SK-N-SH (cell line): ENCODE measurements around the gene ERCC5. TPM values are rescaled to one million over a fixed set of nuclear protein-coding genes. Genes with fewer than 3 reads are reported as not detected.

Source experiments
- CTCF ChIA-PET: fragments of 300-600, 350-600 bp; formaldehyde crosslinking; extraction: SDS; loops from one replicate; lab custom pipeline; 2021; lab: Yijun Ruan, JAX
- POLR2A ChIA-PET: fragments of 350-600 bp; sonication (Branson Sonifier 250); formaldehyde crosslinking; extraction: SDS; loops from one replicate; lab custom pipeline; 2020; ENCODE audit warnings: antibody characterized with exemption, inconsistent platforms; lab: Yijun Ruan, JAX
- DNase-seq: peaks from one replicate; pipeline ENCODE4 v3.0.0; 2012
- H2AFZ ChIP-seq: fragments of 200-600 bp; sonication (generic); 2 replicates; pipeline ENCODE4 v1.8.1; 2016; ENCODE audit warnings: antibody characterized with exemption, mild to moderate bottlenecking, low read depth
- H3F3A ChIP-seq: fragments of 200-600 bp; sonication (generic); replicated peaks from 2 replicates; pipeline ENCODE3; 2016; ENCODE audit warnings: antibody characterized with exemption, mild to moderate bottlenecking; ENCODE audit not compliant: insufficient read depth
- H3K27ac ChIP-seq, 2 experiments: fragments of 200-500 bp in 1 of 2; fragments of 200-600 bp in 1 of 2; sonication (Bioruptor generic) in 1 of 2; sonication (generic), shearing (Covaris generic) in 1 of 2; 2 replicates each; pipeline versions ENCODE4 v1.5.1 to v1.6.1; 2014 to 2016; ENCODE audit warnings: low read depth in 2 of 2, inconsistent platforms in 1 of 2, low read length in 1 of 2, mild to moderate bottlenecking in 1 of 2, mixed read lengths in 1 of 2
- H3K27me3 ChIP-seq: fragments of 200-600 bp; sonication (generic), shearing (Covaris generic); 2 replicates; pipeline ENCODE4 v1.6.1; 2016; ENCODE audit warnings: mixed run types; ENCODE audit not compliant: insufficient read depth
- H3K36me3 ChIP-seq, 2 experiments: fragments of 200-500 bp in 1 of 2; fragments of 200-600 bp in 1 of 2; sonication (Bioruptor generic) in 1 of 2; sonication (generic) in 1 of 2; replicated peaks in 1 of 2; 2 replicates each; pipeline versions ENCODE3 to v1.5.1; 2014 to 2016; ENCODE audit warnings: low read length in 1 of 2, mild to moderate bottlenecking in 1 of 2; ENCODE audit not compliant: insufficient read depth in 2 of 2, control insufficient read depth in 1 of 2
- H3K4me1 ChIP-seq, 2 experiments: fragments of 200-500 bp in 1 of 2; fragments of 200-600 bp in 1 of 2; sonication (Bioruptor generic) in 1 of 2; sonication (generic), shearing (Covaris generic) in 1 of 2; 2 replicates each; pipeline versions ENCODE4 v1.5.1 to v1.6.1; 2014 to 2016; ENCODE audit warnings: low read depth in 1 of 2, low read length in 1 of 2, mixed run types in 1 of 2; ENCODE audit not compliant: insufficient read depth in 2 of 2, control insufficient read depth in 1 of 2
- H3K4me2 ChIP-seq: fragments of 200-600 bp; sonication (generic), shearing (Covaris generic); 2 replicates; pipeline ENCODE4 v1.6.1; 2017; ENCODE audit warnings: mixed run types
- H3K4me3 ChIP-seq, 2 experiments: fragments of 200-500 bp in 1 of 2; fragments of 200-600 bp in 1 of 2; sonication (Bioruptor generic) in 1 of 2; sonication (generic), shearing (Covaris generic) in 1 of 2; 2 replicates each; pipeline versions ENCODE4 v1.5.1 to v1.8.1; 2014 to 2016; ENCODE audit warnings: low read depth in 2 of 2, inconsistent platforms in 1 of 2, low read length in 1 of 2, mild to moderate bottlenecking in 1 of 2, mixed read lengths in 1 of 2, moderate library complexity in 1 of 2
- H3K79me2 ChIP-seq: fragments of 200-600 bp; sonication (generic); 2 replicates; pipeline ENCODE4 v1.8.1; 2017; ENCODE audit warnings: mild to moderate bottlenecking; ENCODE audit not compliant: insufficient read depth
- H3K9ac ChIP-seq: fragments of 200-600 bp; sonication (generic); 2 replicates; pipeline ENCODE4 v1.6.1; 2017; ENCODE audit warnings: mixed run types
- H3K9me2 ChIP-seq: fragments of 200-600 bp; sonication (generic); 2 replicates; pipeline ENCODE4 v1.6.1; 2017; ENCODE audit warnings: mixed run types
- H3K9me3 ChIP-seq: fragments of 200-600 bp; sonication (generic); 2 replicates; pipeline ENCODE4 v1.6.1; 2017; ENCODE audit warnings: mixed run types, mild to moderate bottlenecking, moderate library complexity
- H4K20me1 ChIP-seq: fragments of 200-600 bp; sonication (generic); 2 replicates; pipeline ENCODE4 v1.6.1; 2017; ENCODE audit warnings: mild to moderate bottlenecking, mixed run types; ENCODE audit not compliant: insufficient read depth
- CHD2 ChIP-seq: fragments of 150-350 bp; IDR thresholded peaks from 2 replicates; pipeline ENCODE4 v1.6.1; 2018; ENCODE audit warnings: low read length; ENCODE audit not compliant: partially characterized antibody
- EP300 ChIP-seq, 2 experiments: IDR thresholded peaks; 2 replicates each; pipeline versions ENCODE4 v1.4.0 to v1.6.1; 2012; ENCODE audit warnings: borderline replicate concordance in 1 of 2, low read depth in 1 of 2, low read length in 1 of 2
- EZH2phosphoT487 ChIP-seq: fragments of 200-600 bp; sonication (generic); IDR thresholded peaks from 2 replicates; pipeline ENCODE4 v1.6.1; 2017; ENCODE audit warnings: low read depth, mixed run types, mild to moderate bottlenecking, antibody characterized with exemption, moderate library complexity, borderline replicate concordance
- FOSL2 ChIP-seq: IDR thresholded peaks from 2 replicates; pipeline ENCODE4 v1.4.0; 2012; ENCODE audit warnings: low read depth, mild to moderate bottlenecking, moderate library complexity, borderline replicate concordance
- FOXM1 ChIP-seq: IDR thresholded peaks from 2 replicates; pipeline ENCODE4 v1.4.0; 2012; ENCODE audit warnings: low read depth, mild to moderate bottlenecking
- GATA2 ChIP-seq: sonication (generic); formaldehyde crosslinking; IDR thresholded peaks from 2 replicates; pipeline ENCODE4 v1.5.0; 2020; ENCODE audit warnings: mild to moderate bottlenecking, missing genetic modification reagents
- JUND ChIP-seq: IDR thresholded peaks from 2 replicates; pipeline ENCODE4 v1.4.0; 2012
- NFIC ChIP-seq: IDR thresholded peaks from 2 replicates; pipeline ENCODE4 v1.4.0; 2012; ENCODE audit warnings: borderline replicate concordance
- POLR2AphosphoS5 ChIP-seq: IDR thresholded peaks from 2 replicates; pipeline ENCODE4 v1.6.1; 2012; ENCODE audit warnings: low read depth, low read length
- RAD21 ChIP-seq: IDR thresholded peaks from 2 replicates; pipeline ENCODE4 v1.6.1; 2012; ENCODE audit warnings: mild to moderate bottlenecking, low read length
- RCOR1 ChIP-seq: fragments of 150-350 bp; IDR thresholded peaks from 2 replicates; pipeline ENCODE4 v1.6.1; 2017; ENCODE audit warnings: antibody characterized with exemption, low read length
- SIN3A ChIP-seq: IDR thresholded peaks from 2 replicates; pipeline ENCODE4 v1.6.1; 2012; ENCODE audit warnings: low read depth, mild to moderate bottlenecking, low read length, moderate library complexity, borderline replicate concordance
- SMC3 ChIP-seq: IDR thresholded peaks from 2 replicates; pipeline ENCODE4 v1.6.1; 2012; ENCODE audit warnings: low read depth, low read length, improper control_type of control experiment
- YY1 ChIP-seq: IDR thresholded peaks from 2 replicates; pipeline ENCODE4 v1.4.0; 2012; ENCODE audit warnings: low read depth, mild to moderate bottlenecking
- WGBS: methylation state at CpG from one replicate; pipeline ENCODE4 v1.1.6; 2017; ENCODE audit warnings: low lambda C conversion rate; 5-methylcytosine and 5-hydroxymethylcytosine counted together
- polyA plus RNA-seq, 3 experiments: library from polyadenylated mRNA; depleted of rRNA; stranded (reverse); fragments of >200 nt; gene quantifications; 2 replicates each; pipeline ENCODE4 v1.2.3, GENCODE V29; 2012
- TF ChIP-seq, protein P1 (sequence below): IDR thresholded peaks from 2 replicates; pipeline ENCODE4; 2012
- TF ChIP-seq, protein P2 (sequence below): IDR thresholded peaks from 2 replicates; pipeline ENCODE4 v1.4.0; 2012; ENCODE audit warnings: low read depth, borderline replicate concordance

Gene ERCC5
- polyA plus RNA-seq, 1 of the 3 experiments (the other 2 are of a cell fraction): 14.1 TPM

- H3K79me2 ChIP-seq: no peaks in the 10 kb centered on the region
- H2AFZ ChIP-seq: no peak overlapping the region
- CTCF ChIA-PET: interaction anchor here (1.1 kb wide), 1 partner anchor 8 kb away, joined by 4 read pairs; no protein-coding TSS in a partner anchor
- POLR2A ChIA-PET: no interaction called here
- no peak overlapping the region for H3K4me3 ChIP-seq
- 90% methylated on average over 5 of the region's 5 CpGs for WGBS
- H3K4me1 ChIP-seq: no peaks in the 10 kb centered on the region
- H3K9me3 ChIP-seq: no peaks in the 10 kb centered on the region
- H3K36me3 ChIP-seq: peaks cover 33 to 44% of the 10 kb centered on the region in 2 experiments
- H4K20me1 ChIP-seq: no peaks in the 10 kb centered on the region
- no peak for DNase-seq
- no peak for TF ChIP-seq CHD2
- TF ChIP-seq, protein P1, sequence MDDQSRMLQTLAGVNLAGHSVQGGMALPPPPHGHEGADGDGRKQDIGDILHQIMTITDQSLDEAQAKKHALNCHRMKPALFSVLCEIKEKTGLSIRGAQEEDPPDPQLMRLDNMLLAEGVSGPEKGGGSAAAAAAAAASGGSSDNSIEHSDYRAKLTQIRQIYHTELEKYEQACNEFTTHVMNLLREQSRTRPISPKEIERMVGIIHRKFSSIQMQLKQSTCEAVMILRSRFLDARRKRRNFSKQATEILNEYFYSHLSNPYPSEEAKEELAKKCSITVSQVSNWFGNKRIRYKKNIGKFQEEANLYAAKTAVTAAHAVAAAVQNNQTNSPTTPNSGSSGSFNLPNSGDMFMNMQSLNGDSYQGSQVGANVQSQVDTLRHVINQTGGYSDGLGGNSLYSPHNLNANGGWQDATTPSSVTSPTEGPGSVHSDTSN: no peak
- TF ChIP-seq, protein P2, sequence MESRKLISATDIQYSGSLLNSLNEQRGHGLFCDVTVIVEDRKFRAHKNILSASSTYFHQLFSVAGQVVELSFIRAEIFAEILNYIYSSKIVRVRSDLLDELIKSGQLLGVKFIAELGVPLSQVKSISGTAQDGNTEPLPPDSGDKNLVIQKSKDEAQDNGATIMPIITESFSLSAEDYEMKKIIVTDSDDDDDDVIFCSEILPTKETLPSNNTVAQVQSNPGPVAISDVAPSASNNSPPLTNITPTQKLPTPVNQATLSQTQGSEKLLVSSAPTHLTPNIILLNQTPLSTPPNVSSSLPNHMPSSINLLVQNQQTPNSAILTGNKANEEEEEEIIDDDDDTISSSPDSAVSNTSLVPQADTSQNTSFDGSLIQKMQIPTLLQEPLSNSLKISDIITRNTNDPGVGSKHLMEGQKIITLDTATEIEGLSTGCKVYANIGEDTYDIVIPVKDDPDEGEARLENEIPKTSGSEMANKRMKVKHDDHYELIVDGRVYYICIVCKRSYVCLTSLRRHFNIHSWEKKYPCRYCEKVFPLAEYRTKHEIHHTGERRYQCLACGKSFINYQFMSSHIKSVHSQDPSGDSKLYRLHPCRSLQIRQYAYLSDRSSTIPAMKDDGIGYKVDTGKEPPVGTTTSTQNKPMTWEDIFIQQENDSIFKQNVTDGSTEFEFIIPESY: no peak
- TF ChIP-seq FOXM1: no peak
- TF ChIP-seq RAD21: no peak
- TF ChIP-seq SIN3A: no peak
- TF ChIP-seq NFIC: no peak
- no peak for TF ChIP-seq EP300 (IDR thresholded peaks at IDR 0.05; ENCODE audit: borderline replicate concordance in 1 of 2, low read depth in 1 of 2, low read length in 1 of 2)
- TF ChIP-seq GATA2 (CRISPR knock-in tag): no peak
- no peak for TF ChIP-seq RCOR1
- no peak for TF ChIP-seq YY1
- no peak for TF ChIP-seq POLR2AphosphoS5
- no peak for TF ChIP-seq FOSL2
- no peak for TF ChIP-seq SMC3
- TF ChIP-seq EZH2phosphoT487: no peak
- no peak for TF ChIP-seq JUND
- no peak overlapping the region for H3K4me2 ChIP-seq
- H3K9me2 ChIP-seq: no peaks in the 10 kb centered on the region; the same call in 1 of the 2 replicates
- no peaks in the 10 kb centered on the region for H3K27me3 ChIP-seq
- H3K9ac ChIP-seq: no peak overlapping the region
- no peaks in the 10 kb centered on the region for H3F3A ChIP-seq
- H3K27ac ChIP-seq: no peak overlapping the region
Observed at GRCh38 chr13:102878481-102878880, 32.6 kb downstream of the ERCC5 start.
